ENCODE results near the gene TTC9B. TPM values are rescaled to one million over a fixed set of nuclear protein-coding genes. Genes with fewer than 3 reads are reported as not detected.
"Not testable (repeated sequence)": the region's sequence is repeated elsewhere in the genome, so short reads cannot be mapped to it uniquely, and the experiment has no call there.

Gene TTC9B
- total RNA-seq, 4 donors from 2014 or later = not detected

DNA sequence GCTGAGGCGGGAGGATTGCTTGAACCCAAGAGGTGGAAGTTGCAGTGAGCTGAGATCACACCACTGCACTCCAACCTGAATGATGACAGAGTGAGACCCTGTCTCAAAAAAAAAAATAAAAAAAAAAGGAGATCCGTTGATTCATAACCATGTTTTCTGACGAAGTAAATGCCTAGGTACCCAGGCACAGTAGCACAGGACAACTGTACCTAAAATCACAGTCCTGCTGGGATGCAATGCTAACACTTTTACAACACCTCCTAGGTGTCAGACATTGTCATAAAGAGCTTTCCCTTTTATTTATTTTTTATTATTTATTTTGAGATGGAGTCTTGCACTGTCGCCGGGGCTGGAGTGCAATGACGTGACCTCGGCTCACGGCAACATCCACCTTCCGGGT lies 2.5 kb upstream of the TTC9B start:
- intact Hi-C loops (cut with DNase I) = no loop called here
- H3K27me3 ChIP-seq = peaks cover 14 to 96% (median 30%) of the 10 kb centered on the region in 4 donors
- H3K27ac ChIP-seq = no peak overlapping the region
- peaks cover under 1 to 33% (median 9%) of the 10 kb centered on the region in 3 donors for H3K4me1 ChIP-seq
- DNase-seq = no peak
- no peaks in the 10 kb centered on the region for H3K36me3 ChIP-seq
- no peaks in the 10 kb centered on the region for H3K9me3 ChIP-seq
- no peak overlapping the region for H3K4me3 ChIP-seq
- 73 to 78% methylated on average over 9 of the region's 9 CpGs for WGBS, 2 donors
- TF ChIP-seq POLR2A (IDR thresholded peaks at IDR 0.05) = no peak

DNA sequence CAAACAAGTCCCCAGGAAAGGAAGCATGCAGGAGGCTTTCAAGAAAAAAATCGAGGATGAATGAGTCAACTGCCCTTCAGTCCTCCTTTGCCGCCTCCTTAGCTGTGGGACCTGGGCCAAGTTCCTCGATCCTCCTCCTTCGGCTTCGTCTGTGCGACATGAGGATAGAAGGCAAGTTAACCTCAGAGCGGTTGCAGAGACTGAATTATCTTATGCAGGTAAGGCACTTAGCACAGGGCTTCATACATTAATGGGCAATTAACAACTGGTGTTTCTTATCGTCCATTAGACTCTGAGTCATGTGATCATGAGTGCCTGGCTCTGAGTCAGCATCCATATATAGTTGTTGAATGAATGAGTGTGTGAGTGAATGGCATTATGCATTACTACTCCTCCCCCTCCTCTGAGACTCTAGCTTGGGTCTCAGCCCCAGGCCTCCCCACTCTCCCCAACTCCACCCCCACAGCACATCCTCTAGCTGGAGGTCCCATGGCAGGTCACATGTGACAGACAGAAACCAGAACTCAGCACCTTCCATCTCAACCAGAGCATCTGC lies 1.6 kb upstream of the TTC9B start:
- Histone ChIP-seq H3K4me3 (no peak overlapping the region), H3K9me3 (no peaks in the 10 kb centered on the region), H3K36me3 (no peaks in the 10 kb centered on the region), H3K27ac (no peak overlapping the region), H3K4me1 (peaks cover 0 to 30% (median 9%) of the 10 kb centered on the region in 3 donors), H3K27me3 (peaks cover 14 to 88% (median 30%) of the 10 kb centered on the region in 4 donors)
- intact Hi-C loops (cut with DNase I) = loop anchor here (10.0 kb wide), 1 partner anchor 75 kb away; no protein-coding TSS in a partner anchor
- no peak for TF ChIP-seq POLR2A (IDR thresholded peaks at IDR 0.05)
- TF ChIP-seq, protein P1, sequence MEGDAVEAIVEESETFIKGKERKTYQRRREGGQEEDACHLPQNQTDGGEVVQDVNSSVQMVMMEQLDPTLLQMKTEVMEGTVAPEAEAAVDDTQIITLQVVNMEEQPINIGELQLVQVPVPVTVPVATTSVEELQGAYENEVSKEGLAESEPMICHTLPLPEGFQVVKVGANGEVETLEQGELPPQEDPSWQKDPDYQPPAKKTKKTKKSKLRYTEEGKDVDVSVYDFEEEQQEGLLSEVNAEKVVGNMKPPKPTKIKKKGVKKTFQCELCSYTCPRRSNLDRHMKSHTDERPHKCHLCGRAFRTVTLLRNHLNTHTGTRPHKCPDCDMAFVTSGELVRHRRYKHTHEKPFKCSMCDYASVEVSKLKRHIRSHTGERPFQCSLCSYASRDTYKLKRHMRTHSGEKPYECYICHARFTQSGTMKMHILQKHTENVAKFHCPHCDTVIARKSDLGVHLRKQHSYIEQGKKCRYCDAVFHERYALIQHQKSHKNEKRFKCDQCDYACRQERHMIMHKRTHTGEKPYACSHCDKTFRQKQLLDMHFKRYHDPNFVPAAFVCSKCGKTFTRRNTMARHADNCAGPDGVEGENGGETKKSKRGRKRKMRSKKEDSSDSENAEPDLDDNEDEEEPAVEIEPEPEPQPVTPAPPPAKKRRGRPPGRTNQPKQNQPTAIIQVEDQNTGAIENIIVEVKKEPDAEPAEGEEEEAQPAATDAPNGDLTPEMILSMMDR (IDR thresholded peaks at IDR 0.05) = no peak
- 31 to 34% methylated on average over 8 of the region's 8 CpGs for WGBS, 2 donors
- DNase-seq = no peak

DNA sequence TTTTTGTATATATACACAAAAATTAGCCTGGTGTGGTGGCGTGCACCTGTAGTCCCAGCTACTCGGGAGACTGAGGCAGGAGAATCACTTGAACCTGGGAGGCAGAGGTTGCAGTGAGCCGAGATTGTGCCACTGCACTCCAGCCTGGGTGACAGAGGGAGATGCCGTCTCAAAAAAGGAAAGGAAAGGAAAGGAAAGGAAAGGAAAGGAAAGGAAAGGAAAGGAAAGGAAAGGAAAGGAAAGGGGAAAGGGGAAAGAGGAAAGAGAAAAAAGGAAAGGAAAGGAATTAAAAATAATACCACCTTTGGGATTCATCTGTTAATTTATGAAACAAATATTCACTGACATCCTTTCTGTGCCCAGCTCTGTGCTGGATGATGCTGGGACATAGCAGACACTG lies 845 bp upstream of the TTC9B start:
- not testable (repeated sequence) for DNase-seq, H3K36me3 ChIP-seq, H3K27ac ChIP-seq, H3K9me3 ChIP-seq, H3K4me3 ChIP-seq
- intact Hi-C loops (cut with DNase I) = loop anchor here (10.0 kb wide), 1 partner anchor 74 kb away; no protein-coding TSS in a partner anchor
- Histone ChIP-seq H3K27me3 (peaks cover 14 to 80% (median 28%) of the 10 kb centered on the region in 4 donors), H3K4me1 (peaks cover 0 to 30% (median 9%) of the 10 kb centered on the region in 3 donors)
- 94 to 96% methylated on average over 2 to 4 of the region's 4 CpGs for WGBS, 2 donors

DNA sequence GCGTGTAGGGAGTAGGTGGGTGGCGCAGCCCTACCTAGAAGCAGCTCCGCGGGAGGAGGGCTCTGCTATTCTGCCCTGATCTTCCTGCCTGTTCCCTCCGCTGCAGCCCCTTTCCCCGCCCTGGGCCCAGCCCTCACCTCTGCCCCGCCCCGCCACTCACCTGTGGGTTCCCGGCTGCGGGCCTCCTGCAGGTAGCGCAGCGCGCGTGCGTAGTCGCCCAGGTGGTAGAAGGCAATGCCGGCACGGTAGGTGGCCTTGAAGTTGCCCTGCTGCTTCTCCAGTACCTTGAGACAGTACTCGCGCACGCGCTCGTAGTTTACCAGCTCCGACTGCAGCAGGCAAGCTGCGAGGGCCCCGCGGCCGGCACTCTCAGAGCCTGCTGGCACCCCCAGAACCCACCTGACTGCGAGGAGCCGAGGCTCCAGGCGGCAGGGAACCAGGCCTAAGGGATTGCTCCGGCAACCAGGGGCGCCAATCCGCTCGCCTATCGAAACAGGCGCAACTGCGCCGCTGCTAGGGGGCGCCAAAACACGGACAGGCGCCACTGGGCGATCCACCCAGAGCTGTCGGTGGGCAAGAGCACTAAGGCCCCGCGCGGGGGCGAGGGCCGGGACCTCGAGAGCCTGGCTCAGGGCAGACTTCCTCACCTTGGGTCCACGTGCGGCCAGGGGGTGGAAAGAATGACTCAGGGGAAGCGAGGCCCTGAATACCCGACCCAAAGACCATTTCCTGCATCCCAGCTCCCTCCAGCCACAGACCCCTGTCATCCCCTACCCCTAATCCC lies 965 bp downstream of the TTC9B start:
- H3K9me3 ChIP-seq = no peaks in the 10 kb centered on the region
- peaks cover 10 to 62% (median 23%) of the 10 kb centered on the region in 4 donors for H3K27me3 ChIP-seq
- intact Hi-C loops (cut with DNase I) = loop anchor here (10.0 kb wide), 1 partner anchor 72 kb away; no protein-coding TSS in a partner anchor

DNA sequence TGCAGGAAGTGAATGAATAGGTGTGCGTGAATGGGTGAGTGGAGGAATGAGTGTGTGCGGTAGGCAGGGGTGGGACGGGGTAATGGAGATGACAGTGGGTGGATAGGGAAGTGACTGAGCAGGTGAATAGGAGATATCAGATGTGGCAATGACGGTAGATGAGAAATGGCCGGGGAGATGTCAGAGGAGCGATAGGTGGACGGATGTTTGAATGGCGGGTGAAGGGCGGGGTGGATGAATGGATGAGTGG lies 1.5 kb downstream of the TTC9B start:
- Histone ChIP-seq H3K9me3 (no peaks in the 10 kb centered on the region), H3K27ac (no peak overlapping the region), H3K4me3 (peak overlapping the region in 3 of 4 donors; percentile 24 to 42 (median 27)), H3K27me3 (peaks cover 10 to 59% (median 23%) of the 10 kb centered on the region in 4 donors), H3K4me1 (peaks cover 0 to 21% (median 9%) of the 10 kb centered on the region in 3 donors), H3K36me3 (peaks cover 0 to 13% (median 0%) of the 10 kb centered on the region in 3 donors)
- 17 to 23% methylated on average over 9 of the region's 9 CpGs for WGBS, 2 donors
- TF ChIP-seq, protein P1 (IDR thresholded peaks at IDR 0.05) = no peak
- TF ChIP-seq POLR2A (IDR thresholded peaks at IDR 0.05) = no peak
- intact Hi-C loops (cut with DNase I) = loop anchor here (10.0 kb wide), 1 partner anchor 72 kb away; no protein-coding TSS in a partner anchor
- no peak for DNase-seq

More for the DNA sequence above, 965 bp downstream of the TTC9B start:
- Histone ChIP-seq H3K4me3 (peak overlapping the region; percentile 2 to 42 (median 26)), H3K4me1 (peaks cover 0 to 21% (median 9%) of the 10 kb centered on the region in 3 donors), H3K36me3 (peaks cover 0 to 8% (median 0%) of the 10 kb centered on the region in 3 donors), H3K27ac (no peak overlapping the region)
- DNase-seq = no peak
- WGBS, 2 donors = 6 to 9% methylated on average over 4 to 13 of the region's 54 CpGs
- TF ChIP-seq POLR2A (IDR thresholded peaks at IDR 0.05) = no peak
- TF ChIP-seq, protein P1 (IDR thresholded peaks at IDR 0.05) = peak in 5 of 6 experiments; percentile 21 to 51 (median 37)

All from esophagus squamous epithelium (tissue), 5 donors.